Stimulated activated CD8-positive, alpha-beta memory T cell treated with anti-CD3 and anti-CD28 coated beads, Interleukin-15, amount 100 ng/mL, for 24 hours (primary cell): Measurements from ENCODE around the gene GAN.

ENCODE experiments used
- DNase-seq: peaks from one replicate; pipeline ENCODE4 v3.0.0-alpha.2; 2020; ENCODE audit warnings: low read depth

Gene GAN, protein sequence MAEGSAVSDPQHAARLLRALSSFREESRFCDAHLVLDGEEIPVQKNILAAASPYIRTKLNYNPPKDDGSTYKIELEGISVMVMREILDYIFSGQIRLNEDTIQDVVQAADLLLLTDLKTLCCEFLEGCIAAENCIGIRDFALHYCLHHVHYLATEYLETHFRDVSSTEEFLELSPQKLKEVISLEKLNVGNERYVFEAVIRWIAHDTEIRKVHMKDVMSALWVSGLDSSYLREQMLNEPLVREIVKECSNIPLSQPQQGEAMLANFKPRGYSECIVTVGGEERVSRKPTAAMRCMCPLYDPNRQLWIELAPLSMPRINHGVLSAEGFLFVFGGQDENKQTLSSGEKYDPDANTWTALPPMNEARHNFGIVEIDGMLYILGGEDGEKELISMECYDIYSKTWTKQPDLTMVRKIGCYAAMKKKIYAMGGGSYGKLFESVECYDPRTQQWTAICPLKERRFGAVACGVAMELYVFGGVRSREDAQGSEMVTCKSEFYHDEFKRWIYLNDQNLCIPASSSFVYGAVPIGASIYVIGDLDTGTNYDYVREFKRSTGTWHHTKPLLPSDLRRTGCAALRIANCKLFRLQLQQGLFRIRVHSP

DNA sequence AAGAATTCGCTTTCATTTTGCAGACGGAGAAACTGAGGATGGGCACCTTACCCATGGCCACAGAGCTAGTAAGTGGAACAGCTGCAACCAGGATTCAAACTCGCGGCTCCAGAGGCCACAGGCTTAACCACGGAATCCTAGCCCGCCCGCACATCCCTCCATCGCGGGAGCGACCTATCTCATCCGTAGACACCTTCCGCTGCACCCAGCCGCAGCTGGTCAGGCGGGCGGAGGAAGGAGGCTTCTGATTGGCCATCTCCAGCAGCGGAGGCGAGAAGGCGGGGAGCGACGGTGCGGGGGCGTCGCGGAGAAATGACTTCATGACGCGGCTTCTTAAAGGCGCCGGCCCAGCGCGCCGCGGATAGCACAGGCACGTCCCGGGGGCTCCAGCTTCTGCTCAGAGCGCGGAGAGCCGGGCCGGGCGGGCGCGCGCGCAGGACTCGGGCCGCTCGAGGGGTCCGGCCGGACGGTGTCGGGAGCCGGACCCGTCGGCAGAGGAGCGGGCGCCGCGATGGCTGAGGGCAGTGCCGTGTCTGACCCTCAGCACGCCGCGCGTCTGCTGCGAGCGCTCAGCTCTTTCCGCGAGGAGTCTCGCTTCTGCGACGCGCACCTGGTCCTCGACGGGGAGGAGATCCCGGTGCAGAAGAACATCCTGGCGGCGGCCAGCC is at the start of gene GAN:
Gene GAN, plus strand, starts transcription at position 360 of the 668 bp plus-strand sequence. Its CDS starts 152 bp downstream, at position 512.
- DNase-seq: peak; percentile 82

DNA sequence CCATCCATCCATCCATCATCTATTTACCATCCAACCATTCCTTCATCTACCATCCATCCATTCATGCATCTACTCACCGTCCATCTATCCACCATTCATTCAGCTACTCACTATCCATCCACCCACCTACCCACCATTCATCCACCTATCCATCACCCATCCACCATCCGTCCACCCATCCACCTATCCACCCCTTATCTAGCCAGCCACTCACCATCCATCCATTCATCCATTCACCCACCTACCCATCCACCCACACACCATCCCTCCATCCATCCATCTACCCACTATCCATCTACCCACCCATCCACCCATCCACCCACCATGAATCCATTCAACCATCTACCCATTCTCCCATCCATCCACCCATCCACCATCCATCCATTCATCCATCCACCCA is 49.7 kb upstream of the GAN start:
- no peak for DNase-seq

DNA sequence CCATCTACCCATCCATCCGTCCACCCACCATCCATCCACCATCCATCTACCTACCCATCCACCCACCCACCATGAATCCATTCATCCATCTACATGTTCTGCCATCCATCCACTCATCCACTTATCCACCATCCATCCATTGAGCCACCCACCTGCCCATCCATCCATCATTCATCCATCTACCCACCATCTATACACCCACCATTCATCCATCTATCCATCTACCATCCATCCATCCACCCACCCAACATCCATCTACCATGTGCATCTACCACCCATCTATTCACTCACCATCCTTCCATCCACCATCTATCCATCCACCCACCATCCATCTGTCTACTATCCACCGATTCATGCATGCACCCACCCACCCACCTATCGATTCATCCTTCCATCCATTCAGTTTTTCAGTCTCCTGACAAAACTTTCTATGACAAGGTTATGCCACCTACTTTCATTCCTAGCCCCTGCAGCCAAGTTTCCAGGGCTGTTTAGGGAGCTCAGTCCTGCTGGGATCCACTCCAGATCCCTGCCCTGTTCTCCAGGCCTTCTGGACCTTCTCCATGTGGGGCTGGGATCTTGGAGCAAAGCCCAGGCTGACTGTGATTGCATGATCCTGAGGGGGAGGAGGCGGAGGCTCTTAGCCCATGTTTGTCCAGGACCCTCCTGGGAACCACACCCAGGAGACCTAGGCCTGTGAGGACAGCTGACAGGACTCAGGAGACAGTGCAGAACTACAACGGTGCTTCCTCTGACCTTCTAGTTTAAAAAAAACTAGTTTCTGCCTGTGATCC is 48.9 kb upstream of the GAN start:
- DNase-seq: no peak

DNA sequence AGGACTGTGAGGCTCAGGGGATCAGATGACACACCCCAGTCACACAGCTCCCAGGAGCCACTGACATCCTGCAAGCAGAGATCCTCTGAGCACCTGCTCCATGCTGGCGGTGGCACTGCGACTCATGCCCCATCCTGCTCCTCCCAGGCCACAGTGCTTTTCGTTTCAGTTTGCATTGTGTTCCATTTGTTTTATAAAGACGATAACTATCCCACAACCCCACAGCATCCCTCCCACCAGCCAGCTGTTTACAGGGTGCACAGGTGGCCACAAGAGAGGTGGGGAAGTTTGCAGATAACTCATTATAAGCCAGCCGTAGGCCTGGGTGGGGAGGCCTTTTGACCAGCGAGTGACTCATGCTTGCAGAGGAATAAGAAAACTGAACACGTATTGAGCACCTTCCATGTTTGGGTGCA is 48.1 kb upstream of the GAN start:
- no peak for DNase-seq

DNA sequence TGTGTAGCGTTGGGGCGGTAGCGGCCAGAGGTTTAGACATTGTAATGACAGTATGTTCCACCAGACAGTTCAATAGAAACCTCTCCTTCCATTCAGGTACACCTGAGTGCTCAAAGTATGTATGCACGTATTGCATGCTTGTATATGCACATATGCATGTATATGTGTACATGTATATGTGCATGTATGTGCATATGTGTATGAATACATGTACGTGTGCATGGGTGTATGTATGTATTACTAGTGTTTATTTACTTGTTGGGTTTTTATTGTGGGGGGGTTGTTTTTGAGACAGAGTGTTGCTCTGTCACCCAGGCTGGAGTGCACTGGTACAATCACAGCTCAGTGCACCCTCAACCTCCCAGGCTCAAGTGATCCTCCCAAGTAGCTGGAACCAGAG is 46.3 kb upstream of the GAN start:
- no peak for DNase-seq

DNA sequence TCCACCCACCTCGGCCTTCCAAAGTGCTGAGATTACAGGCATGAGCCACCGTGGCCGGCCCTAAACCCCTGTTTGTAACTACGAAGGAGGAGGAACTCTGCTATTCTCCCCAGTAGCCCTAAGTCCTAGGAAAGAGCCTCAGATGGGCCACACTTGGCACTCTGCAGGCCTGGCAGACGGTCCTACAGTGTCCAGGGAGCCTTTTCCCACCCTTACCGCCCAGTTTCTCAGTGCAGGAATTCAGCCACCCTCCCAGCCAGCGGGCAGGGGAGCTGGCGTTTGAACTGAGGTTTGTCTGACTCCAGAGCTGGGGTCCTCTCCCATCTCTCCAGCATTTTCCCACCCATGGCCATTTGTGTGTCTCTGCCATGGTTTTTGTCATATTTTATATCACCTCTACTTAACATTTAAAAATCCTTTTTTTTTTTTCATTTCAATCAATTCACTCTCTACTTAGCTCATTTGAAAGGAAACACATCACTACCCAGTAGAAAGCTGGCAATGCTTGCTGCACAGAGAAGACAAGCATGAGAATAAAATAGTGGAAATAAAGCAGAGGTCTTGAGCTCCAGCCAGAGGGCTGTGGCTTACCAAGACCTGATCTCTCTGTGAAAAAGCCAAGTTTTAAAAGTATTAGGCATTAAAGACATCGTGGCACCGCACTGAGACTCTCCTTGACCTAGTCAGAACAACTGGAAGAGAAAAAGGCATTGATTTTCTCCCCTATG is 41.4 kb upstream of the GAN start:
- DNase-seq: no peak

DNA sequence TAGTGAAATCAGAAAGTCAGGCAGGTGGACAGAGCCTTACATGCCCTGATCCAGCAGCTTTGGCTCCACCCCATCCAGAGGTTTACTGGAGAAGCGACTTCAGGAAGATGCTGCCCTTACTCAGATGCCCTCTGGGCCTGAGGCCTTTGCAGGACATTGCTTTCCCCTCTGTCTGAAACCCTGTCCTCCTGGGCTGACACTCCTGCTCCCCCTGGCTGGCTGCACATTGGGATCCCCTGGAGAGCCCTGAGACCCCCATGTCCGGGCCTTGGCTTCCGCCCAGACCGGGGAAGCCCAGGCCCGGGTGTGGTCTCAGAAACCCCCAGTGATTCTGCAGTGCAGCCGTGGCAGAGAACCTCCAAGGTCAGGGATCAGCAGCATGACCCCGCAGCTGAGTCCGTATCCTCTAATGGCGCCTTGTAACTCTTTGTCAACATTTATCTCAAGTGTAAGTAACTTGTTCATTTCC is 39.7 kb upstream of the GAN start:
- DNase-seq: no peak

DNA sequence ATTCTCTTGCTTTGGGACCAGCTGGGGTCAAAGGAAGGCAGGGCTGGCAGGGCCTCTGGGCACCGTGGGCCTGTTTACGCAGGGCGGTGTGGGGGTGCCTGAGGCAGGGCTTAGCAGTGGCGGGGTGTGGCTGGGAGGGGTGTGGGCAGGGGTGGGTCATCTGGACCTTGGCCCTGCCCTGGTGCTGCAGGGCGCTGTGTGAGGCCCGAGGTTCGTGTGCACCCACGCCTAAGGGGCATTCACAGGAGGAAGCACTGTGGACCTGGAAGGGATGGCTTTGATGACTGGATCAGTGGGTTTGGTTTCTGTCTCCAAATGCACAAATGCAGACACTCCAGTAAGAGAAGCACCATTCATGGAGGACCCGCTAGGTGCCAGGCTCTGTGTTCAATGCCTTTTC is 39.0 kb upstream of the GAN start:
- DNase-seq: no peak

DNA sequence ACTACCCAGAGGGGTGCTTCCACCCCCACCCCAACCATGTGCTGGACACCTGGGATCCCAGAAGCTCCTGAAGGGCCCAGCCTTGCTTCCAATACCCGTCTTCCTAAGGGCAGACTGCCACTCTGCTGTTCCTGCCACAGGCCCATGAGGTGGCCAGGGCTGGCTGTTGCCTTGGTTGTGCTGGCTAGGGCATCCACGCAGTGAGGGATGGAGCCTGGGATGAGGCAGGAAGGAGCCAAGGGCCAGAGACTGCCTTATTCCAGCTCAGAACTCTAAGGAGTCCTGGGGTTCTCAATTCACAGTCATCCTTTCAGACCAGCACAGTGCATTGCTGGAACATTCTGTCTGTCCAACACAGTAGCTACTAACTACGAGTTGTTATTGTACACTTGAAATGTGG is 38.4 kb upstream of the GAN start:
- no peak for DNase-seq

DNA sequence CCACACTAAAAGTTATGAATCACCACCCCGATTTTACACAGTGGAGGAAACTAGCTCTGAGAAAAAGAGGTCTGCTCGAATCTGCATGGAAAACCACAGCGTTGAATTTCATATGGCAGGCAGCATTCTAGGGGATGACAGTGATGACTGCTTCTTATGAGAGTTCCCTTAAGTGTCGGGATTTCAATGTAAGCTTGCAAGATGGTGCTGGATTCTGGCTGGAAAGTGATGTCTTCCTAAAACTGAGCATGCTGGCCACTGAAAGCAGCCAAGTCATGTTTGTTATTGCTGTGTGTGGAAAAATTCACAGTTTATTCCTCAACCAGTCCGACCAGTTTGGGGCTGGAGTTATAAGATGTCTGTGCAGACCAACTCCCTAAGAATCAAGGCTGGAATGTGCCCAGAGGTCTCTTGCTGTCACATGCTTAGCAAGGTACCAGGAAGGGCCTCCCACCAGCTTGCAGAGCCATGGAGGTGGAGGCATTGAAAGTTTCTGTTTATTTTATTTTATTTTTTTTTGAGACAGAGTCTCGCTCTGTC is 37.2 kb upstream of the GAN start:
- DNase-seq: no peak

DNA sequence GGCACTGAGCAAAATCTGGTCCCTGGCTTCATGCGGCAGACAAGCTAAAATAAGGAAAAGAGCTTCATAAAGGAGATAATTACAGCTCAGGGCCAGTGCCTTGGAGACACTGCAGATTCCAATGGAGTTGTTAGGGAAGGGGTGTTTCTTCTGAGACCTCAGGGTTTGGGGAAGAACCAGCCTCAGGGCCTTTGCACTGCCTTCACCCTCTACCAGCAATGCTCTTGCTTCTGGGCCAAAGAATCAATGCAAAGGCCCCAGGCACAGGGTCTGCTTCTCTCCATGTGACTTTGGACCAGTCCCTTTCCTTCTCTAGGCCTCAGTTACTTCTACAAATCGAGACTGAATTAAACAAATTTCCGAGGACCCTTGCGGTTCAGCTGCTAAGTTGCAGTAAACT is 36.2 kb upstream of the GAN start:
- no peak for DNase-seq

DNA sequence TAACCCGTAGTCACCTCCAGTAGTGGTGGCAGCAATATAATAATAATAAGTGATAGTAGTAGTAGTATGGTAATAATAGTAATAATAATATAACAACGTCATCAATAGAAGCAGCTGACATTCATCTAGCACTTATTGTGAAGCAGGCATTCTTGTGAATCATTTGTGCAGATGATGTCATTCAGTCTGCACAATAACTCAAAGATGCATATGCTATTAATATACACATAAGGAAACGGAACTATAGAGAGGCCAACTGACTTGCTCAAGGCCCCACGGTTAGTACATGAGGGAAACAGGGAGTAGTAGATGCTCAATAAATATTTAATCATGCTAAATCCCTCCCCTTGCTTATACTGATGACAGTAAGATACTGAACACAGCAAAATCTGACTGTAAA is 35.4 kb upstream of the GAN start:
- DNase-seq: no peak

DNA sequence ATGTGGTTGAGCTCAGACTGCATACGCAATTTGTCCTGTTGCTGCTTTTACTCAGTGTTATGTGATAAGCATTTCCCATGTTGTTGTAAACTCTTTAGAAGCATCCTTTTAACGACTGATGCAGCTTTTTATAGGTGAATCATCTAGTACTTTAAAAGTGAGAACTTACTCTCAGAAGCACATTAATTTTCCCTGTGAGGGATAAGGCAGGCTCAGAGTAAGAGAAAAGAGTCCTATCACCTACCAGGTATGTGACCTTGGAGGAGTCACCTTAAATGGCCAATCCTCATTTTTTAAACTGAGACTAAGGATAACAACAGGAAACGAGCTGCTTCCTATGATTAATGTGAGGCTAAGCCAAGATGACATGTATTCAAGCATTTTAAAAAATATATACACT is 34.4 kb upstream of the GAN start:
- no peak for DNase-seq

DNA sequence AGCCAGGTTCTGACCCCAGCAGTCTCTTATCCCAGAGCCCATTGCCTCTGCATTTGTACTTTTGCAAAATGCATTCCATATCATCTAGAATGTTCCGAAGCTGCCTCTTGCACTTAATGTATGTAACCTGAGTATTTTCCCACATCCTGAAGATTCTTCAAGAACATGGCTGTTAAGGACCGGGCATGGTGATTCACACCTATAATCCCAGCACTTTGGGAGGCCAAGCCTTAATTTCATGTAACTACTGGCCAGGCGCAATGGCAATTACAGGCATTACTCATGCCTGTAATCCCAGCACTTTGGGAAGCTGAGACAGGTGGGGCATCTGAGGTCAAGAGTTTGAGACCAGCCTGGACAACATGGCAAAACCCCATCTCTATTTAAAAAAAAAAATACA is 31.7 kb upstream of the GAN start:
- DNase-seq: no peak

DNA sequence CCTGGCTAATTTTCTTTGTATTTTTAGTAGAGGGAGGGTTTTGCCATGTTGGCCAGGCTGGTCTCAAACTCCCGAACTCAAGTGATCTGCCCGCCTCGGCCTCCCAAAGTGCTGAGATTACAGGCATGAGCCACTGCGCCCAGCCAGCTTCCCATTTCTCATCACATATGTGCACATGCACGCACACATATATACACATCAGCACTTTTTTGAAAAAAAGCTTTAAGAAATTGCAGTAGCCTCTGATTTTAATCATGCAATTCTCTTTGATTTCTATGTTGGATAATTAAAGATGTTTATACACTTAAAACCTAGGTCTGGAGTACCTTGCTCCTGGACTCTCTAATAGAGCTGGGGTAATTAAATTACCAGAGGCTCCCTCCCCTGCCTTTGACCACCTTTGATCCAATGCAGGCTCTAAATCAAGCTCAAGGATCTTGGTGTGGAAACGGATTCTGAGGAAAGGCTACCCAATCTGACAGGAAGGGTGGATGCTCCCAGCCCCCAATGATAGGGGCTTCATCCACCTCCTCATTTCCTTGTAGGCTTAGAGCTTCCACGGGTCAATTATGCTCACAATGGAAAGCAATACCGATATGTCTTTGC is 29.7 kb upstream of the GAN start:
- no peak for DNase-seq

DNA sequence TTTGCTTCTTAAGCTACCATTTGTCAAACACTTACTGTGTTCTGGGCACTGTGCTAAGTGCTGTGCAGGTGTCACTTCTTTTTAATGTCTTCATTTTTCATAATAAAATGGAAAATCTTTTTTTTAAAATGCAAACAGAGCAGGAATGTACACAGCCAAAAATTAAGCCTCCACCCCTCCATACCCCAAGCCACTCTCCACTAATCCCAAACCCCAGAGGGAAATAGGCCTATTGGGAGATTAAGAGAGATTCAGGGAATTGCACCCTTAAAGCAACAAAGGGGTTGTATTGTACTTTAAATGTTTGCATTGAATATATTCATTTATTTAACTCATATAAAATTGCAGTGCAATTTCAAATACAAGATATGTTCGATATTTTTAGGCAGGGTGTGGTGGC is 28.6 kb upstream of the GAN start:
- DNase-seq: no peak

DNA sequence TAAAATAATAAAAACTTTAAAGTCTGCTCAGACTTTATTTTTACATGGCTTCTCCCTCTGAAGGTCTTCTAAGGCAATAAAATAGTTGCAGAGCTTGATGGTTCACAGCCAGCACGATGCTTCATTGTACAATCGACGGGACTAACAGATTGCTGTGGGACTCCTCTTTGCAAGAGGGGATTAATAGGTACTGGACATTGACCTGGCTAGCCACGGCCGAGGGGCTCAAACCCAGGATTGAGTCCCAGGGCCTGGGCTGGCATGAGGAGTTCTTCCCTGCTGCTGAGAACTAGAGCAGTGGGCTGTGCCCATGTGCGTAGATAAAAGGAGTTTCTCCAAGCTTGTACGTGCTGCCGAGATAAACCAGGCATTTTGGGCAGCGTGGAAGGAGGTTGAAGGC is 23.6 kb upstream of the GAN start:
- DNase-seq: no peak

DNA sequence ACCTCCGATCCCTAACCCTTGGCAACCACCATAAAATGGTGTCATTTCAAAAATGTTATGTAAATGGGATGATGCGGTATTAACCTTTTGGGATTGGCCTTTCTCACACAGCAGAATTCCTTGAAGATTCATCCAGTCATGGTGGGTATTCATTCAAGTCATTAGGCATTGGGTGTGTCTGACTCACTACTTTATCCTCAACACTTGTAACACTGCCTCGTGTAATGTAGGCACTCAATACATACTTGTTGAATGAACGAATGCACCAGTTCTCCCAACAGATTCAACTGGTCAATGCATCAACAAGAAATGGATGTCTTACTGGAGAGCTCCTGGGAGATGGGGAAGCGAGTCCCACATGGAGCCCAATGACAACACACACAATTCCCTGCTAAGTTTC is 21.8 kb upstream of the GAN start:
- no peak for DNase-seq

DNA sequence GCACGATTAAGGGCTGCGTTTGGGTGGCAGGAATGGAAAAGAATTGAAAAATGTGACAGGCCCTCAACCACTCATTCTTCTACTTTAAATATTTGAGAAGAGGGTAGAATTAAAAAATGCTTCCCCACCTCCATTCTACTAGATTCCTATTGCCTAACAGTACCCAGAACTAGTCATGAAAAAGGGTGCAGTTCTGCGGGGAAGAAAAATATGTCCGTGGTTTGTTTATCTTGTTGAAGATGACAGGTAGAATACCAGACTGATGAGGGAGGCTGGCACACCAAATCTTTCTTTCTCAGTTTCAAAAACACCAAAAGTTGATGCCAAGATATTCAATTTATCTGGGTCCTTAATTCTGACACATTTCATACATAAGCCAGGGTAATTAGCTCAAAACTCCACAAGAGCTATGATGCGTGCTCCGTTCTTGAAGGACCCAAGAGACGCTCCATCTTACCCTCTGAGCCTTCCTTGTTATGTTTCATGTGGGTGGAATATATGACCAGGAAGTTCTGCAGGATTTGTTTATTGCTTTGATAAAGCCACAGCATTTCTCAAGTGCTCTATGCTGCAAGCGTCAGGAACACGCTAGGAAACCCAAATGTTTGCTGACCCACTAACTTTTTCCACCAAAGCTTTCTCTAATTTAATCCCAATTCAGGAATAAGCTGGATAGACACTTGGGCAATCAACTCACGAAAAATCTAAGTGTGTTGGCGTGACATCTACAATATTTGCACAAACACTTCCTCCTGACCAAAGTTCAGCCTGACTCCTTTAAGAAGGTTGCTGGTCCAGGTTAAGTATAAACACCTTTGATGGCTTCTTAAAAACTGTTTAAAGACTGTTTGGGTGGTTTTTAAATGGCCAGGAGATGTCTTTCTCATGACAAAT is 20.6 kb upstream of the GAN start:
- DNase-seq: no peak

DNA sequence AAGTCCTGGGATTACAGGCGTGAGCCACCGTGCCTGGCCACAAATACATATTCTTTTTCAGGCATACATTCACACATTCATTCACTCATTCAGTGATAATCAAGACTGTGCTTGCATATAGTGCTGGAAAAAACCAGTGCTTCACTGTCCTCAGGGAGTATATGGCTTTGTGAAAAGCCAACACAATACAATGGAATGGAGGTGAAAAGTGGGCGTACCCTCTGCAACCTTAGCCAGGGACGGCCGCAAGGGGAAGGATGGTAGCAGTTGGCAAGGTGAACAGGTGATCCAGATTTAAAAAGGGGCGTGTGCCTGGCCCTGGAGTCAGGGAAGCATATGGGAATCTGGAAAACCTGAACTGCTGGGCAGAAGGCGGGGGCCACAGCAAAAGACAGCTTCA is 18.1 kb upstream of the GAN start:
- DNase-seq: no peak
